ENCODE measurements around the gene RAB11FIP3.

The RAB11FIP3 gene

GRCh38 chr16:526181-527014, 100.9 kb downstream of the RAB11FIP3 start:
- Histone ChIP-seq H3F3A (ENCODE audit: insufficient read depth, low read length) (no peaks in the 10 kb centered on the region), H2AFZ (ENCODE audit: low read length) (peak overlapping the region; percentile 73), H3K36me3 (replicated peaks; ENCODE audit: insufficient read depth, low read length) (no peaks in the 10 kb centered on the region), H4K20me1 (ENCODE audit: insufficient read depth, low read length) (peaks cover 6% of the 10 kb centered on the region; the same call in 1 of the 2 replicates), H3K4me1 (ENCODE audit: low read length) (peaks cover 5% of the 10 kb centered on the region; the same call in 1 of the 2 replicates), H3K4me3 (ENCODE audit: low read length) (peak overlapping the region; percentile 75), H3K9ac (ENCODE audit: low read length) (peak overlapping the region; percentile 81), H3K79me2 (ENCODE audit: low read length) (peaks cover 56% of the 10 kb centered on the region), H3K27me3 (replicated peaks; ENCODE audit: insufficient read depth, low read length) (no peaks in the 10 kb centered on the region), H3K9me2 (replicated peaks; ENCODE audit: insufficient read depth, low read length) (no peaks in the 10 kb centered on the region), H3K9me3 (replicated peaks; ENCODE audit: insufficient read depth, low read length) (no peaks in the 10 kb centered on the region), H3K4me2 (ENCODE audit: low read depth, low read length) (peak overlapping the region; percentile 98), H3K27ac (ENCODE audit: low read length) (peak overlapping the region; percentile 80; the same call in 1 of the 2 replicates)
- DNase-seq = no peak
- TF ChIP-seq EZH2phosphoT487 (IDR thresholded peaks at IDR 0.05; ENCODE audit: low read length) (no peak), CTCF (IDR thresholded peaks at IDR 0.05; ENCODE audit: low read length) (no peak), EZH2 (optimal IDR thresholded peaks at IDR 0.05; ENCODE audit: low read depth, low read length) (no peak)

- H3F3A ChIP-seq (ENCODE audit: insufficient read depth, low read length) = no peaks in the 10 kb centered on the region
- peaks cover 5% of the 10 kb centered on the region; the same call in 1 of the 2 replicates for H3K4me1 ChIP-seq (ENCODE audit: low read length)
- H3K4me3 ChIP-seq (ENCODE audit: low read length) = peak within 1 kb of the TSS; percentile 88
- no peaks in the 10 kb centered on the region for H3K36me3 ChIP-seq (replicated peaks; ENCODE audit: insufficient read depth, low read length)
- H3K4me2 ChIP-seq (ENCODE audit: low read depth, low read length) = peak within 1 kb of the TSS; percentile 98
- no peaks in the 10 kb centered on the region for H3K9me3 ChIP-seq (replicated peaks; ENCODE audit: insufficient read depth, low read length)
- H3K27ac ChIP-seq (ENCODE audit: low read length) = peak within 1 kb of the TSS; percentile 80
- no peaks in the 10 kb centered on the region for H3K9me2 ChIP-seq (replicated peaks; ENCODE audit: insufficient read depth, low read length)
- peak; percentile 88 for DNase-seq
- peaks cover 6% of the 10 kb centered on the region; the same call in 1 of the 2 replicates for H4K20me1 ChIP-seq (ENCODE audit: insufficient read depth, low read length)
- peak within 1 kb of the TSS; percentile 83 for H3K9ac ChIP-seq (ENCODE audit: low read length)
- peak within 1 kb of the TSS; percentile 73 for H2AFZ ChIP-seq (ENCODE audit: low read length)
- TF ChIP-seq EZH2phosphoT487 (IDR thresholded peaks at IDR 0.05; ENCODE audit: low read length) (no peak), EZH2 (optimal IDR thresholded peaks at IDR 0.05; ENCODE audit: low read depth, low read length) (no peak), CTCF (IDR thresholded peaks at IDR 0.05; ENCODE audit: low read length) (no peak)
- no peaks in the 10 kb centered on the region for H3K27me3 ChIP-seq (replicated peaks; ENCODE audit: insufficient read depth, low read length)
- H3K79me2 ChIP-seq (ENCODE audit: low read length) = peaks cover 65% of the 10 kb centered on the region
Observed at GRCh38 chr16:527015-527903, 101.8 kb downstream of the RAB11FIP3 start, which contains the start of gene CAPN15. TSS of gene CAPN15 (plus strand) at chr16:527712. CDS start at chr16:546839, 19,127 bp downstream.

- peak overlapping the region; percentile 88 for H3K4me3 ChIP-seq (ENCODE audit: low read length)
- H3K9me3 ChIP-seq (replicated peaks; ENCODE audit: insufficient read depth, low read length) = no peaks in the 10 kb centered on the region
- TF ChIP-seq EZH2 (optimal IDR thresholded peaks at IDR 0.05; ENCODE audit: low read depth, low read length) (no peak), CTCF (IDR thresholded peaks at IDR 0.05; ENCODE audit: low read length) (no peak), EZH2phosphoT487 (IDR thresholded peaks at IDR 0.05; ENCODE audit: low read length) (no peak)
- H2AFZ ChIP-seq (ENCODE audit: low read length) = no peak overlapping the region
- H3K79me2 ChIP-seq (ENCODE audit: low read length) = peaks cover 75% of the 10 kb centered on the region
- H4K20me1 ChIP-seq (ENCODE audit: insufficient read depth, low read length) = peaks cover 6% of the 10 kb centered on the region; the same call in 1 of the 2 replicates
- peak overlapping the region; percentile 83 for H3K9ac ChIP-seq (ENCODE audit: low read length)
- H3K4me2 ChIP-seq (ENCODE audit: low read depth, low read length) = peak overlapping the region; percentile 84
- peak overlapping the region; percentile 26; the same call in 1 of the 2 replicates for H3K27ac ChIP-seq (ENCODE audit: low read length)
- no peaks in the 10 kb centered on the region for H3K36me3 ChIP-seq (replicated peaks; ENCODE audit: insufficient read depth, low read length)
- peaks cover 5% of the 10 kb centered on the region; the same call in 1 of the 2 replicates for H3K4me1 ChIP-seq (ENCODE audit: low read length)
- H3K9me2 ChIP-seq (replicated peaks; ENCODE audit: insufficient read depth, low read length) = no peaks in the 10 kb centered on the region
- no peaks in the 10 kb centered on the region for H3F3A ChIP-seq (ENCODE audit: insufficient read depth, low read length)
- H3K27me3 ChIP-seq (replicated peaks; ENCODE audit: insufficient read depth, low read length) = no peaks in the 10 kb centered on the region
- peak; percentile 17 for DNase-seq
Observed at GRCh38 chr16:528111-529011, 102.9 kb downstream of the RAB11FIP3 start.
